Measurements from ENCODE around the gene SPATA32.

SPATA32 gene

GRCh38 chr17:45237686-45238085 lies 24.2 kb downstream of the SPATA32 start:
- Histone ChIP-seq H4K91ac (ENCODE audit: low read depth, low read length, poor library complexity) (no peak overlapping the region), H2BK12ac (ENCODE audit: low read length) (no peak overlapping the region), H4K8ac (ENCODE audit: low read depth, low read length) (no peak overlapping the region), H3K18ac (ENCODE audit: low read length) (no peak overlapping the region), H3K9me3 (replicated peaks in 1 of 2; ENCODE audit: control insufficient read depth in 2 of 2, insufficient read depth in 1 of 2, low read depth in 1 of 2, low read length in 2 of 2) (no peaks in the 10 kb centered on the region), H3K23ac (ENCODE audit: low read depth, low read length, poor library complexity) (no peak overlapping the region), H2BK5ac (ENCODE audit: low read length) (no peak overlapping the region), H3K9ac (ENCODE audit: low read depth, low read length, poor library complexity) (no peak overlapping the region), H3K27me3 (ENCODE audit: control insufficient read depth in 3 of 3, insufficient read depth in 3 of 3, low read depth in 1 of 3, low read length in 3 of 3) (peaks cover 0 to 85% (median 13%) of the 10 kb centered on the region in 3 experiments), H2AFZ (ENCODE audit: low read length) (no peak overlapping the region), H3K79me1 (ENCODE audit: low read depth, low read length) (peaks cover 2% of the 10 kb centered on the region), H2AK5ac (ENCODE audit: low read depth, low read length) (no peak overlapping the region), H2BK120ac (ENCODE audit: low read depth, low read length) (no peak overlapping the region), H3K4me3 (ENCODE audit: low read length in 2 of 2) (no peak overlapping the region), H3K4ac (ENCODE audit: low read length) (no peak overlapping the region), H3K4me1 (ENCODE audit: control insufficient read depth in 2 of 2, insufficient read depth in 1 of 2, low read depth in 1 of 2, low read length in 2 of 2) (peaks cover 0 to 12% of the 10 kb centered on the region in 2 donors), H3K4me2 (ENCODE audit: insufficient read depth, low read length, poor library complexity, severe bottlenecking) (no peak overlapping the region), H3K14ac (ENCODE audit: low read length) (no peak overlapping the region), H3K36me3 (replicated peaks in 1 of 2; ENCODE audit: control insufficient read depth in 2 of 2, insufficient read depth in 2 of 2, low read length in 2 of 2) (no peaks in the 10 kb centered on the region), H2BK15ac (ENCODE audit: low read length) (no peak overlapping the region), H3K27ac (replicated peaks; ENCODE audit: low read length) (no peak overlapping the region)
- no peak for DNase-seq (ENCODE audit: low spot score)
- WGBS, 2 donors (ENCODE audit: extremely low coverage in 2 of 2, insufficient read length in 2 of 2, insufficient replicate concordance in 1 of 2) = no CpG with 5 or more reads among the region's 2 CpGs

GRCh38 chr17:45236282-45236606 lies 25.6 kb downstream of the SPATA32 start:
- peaks cover 0 to 84% (median 13%) of the 10 kb centered on the region in 3 experiments for H3K27me3 ChIP-seq (ENCODE audit: control insufficient read depth in 3 of 3, insufficient read depth in 3 of 3, low read depth in 1 of 3, low read length in 3 of 3)
- H3K4ac ChIP-seq (ENCODE audit: low read length) = no peak overlapping the region
- H2AFZ ChIP-seq (ENCODE audit: low read length) = no peak overlapping the region
- peak overlapping the region; percentile 33 for H4K91ac ChIP-seq (ENCODE audit: low read depth, low read length, poor library complexity)
- no peaks in the 10 kb centered on the region for H3K36me3 ChIP-seq (replicated peaks in 1 of 2; ENCODE audit: control insufficient read depth in 2 of 2, insufficient read depth in 2 of 2, low read length in 2 of 2)
- no peak overlapping the region for H3K14ac ChIP-seq (ENCODE audit: low read length)
- no peak overlapping the region for H2BK12ac ChIP-seq (ENCODE audit: low read length)
- peak overlapping the region; percentile 92 for H2AK5ac ChIP-seq (ENCODE audit: low read depth, low read length)
- no peak overlapping the region for H3K4me3 ChIP-seq (ENCODE audit: low read length in 2 of 2)
- peak overlapping the region; percentile 50 for H3K18ac ChIP-seq (ENCODE audit: low read length)
- H4K8ac ChIP-seq (ENCODE audit: low read depth, low read length) = no peak overlapping the region
- peaks cover 0 to 10% of the 10 kb centered on the region in 2 donors for H3K4me1 ChIP-seq (ENCODE audit: control insufficient read depth in 2 of 2, insufficient read depth in 1 of 2, low read depth in 1 of 2, low read length in 2 of 2)
- H3K23ac ChIP-seq (ENCODE audit: low read depth, low read length, poor library complexity) = peak overlapping the region; percentile 37
- no peaks in the 10 kb centered on the region for H3K9me3 ChIP-seq (replicated peaks in 1 of 2; ENCODE audit: control insufficient read depth in 2 of 2, insufficient read depth in 1 of 2, low read depth in 1 of 2, low read length in 2 of 2)
- no peak overlapping the region for H3K9ac ChIP-seq (ENCODE audit: low read depth, low read length, poor library complexity)
- peaks cover 2% of the 10 kb centered on the region for H3K79me1 ChIP-seq (ENCODE audit: low read depth, low read length)
- H2BK120ac ChIP-seq (ENCODE audit: low read depth, low read length) = no peak overlapping the region
- H2BK15ac ChIP-seq (ENCODE audit: low read length) = peak overlapping the region; percentile 74
- no peak overlapping the region for H3K27ac ChIP-seq (replicated peaks; ENCODE audit: low read length)
- WGBS, 2 donors (ENCODE audit: extremely low coverage in 2 of 2, insufficient read length in 2 of 2, insufficient replicate concordance in 1 of 2) = no CpG with 5 or more reads among the region's 5 CpGs
- H3K4me2 ChIP-seq (ENCODE audit: insufficient read depth, low read length, poor library complexity, severe bottlenecking) = no peak overlapping the region
- no peak for DNase-seq (ENCODE audit: low spot score)
- H2BK5ac ChIP-seq (ENCODE audit: low read length) = no peak overlapping the region

- Histone ChIP-seq H3K4me1 (ENCODE audit: control insufficient read depth in 2 of 2, insufficient read depth in 1 of 2, low read depth in 1 of 2, low read length in 2 of 2) (peaks cover 0 to 10% of the 10 kb centered on the region in 2 donors), H3K27me3 (ENCODE audit: control insufficient read depth in 3 of 3, insufficient read depth in 3 of 3, low read depth in 1 of 3, low read length in 3 of 3) (peaks cover 0 to 84% (median 13%) of the 10 kb centered on the region in 3 experiments), H3K9ac (ENCODE audit: low read depth, low read length, poor library complexity) (no peak overlapping the region), H3K18ac (ENCODE audit: low read length) (peak overlapping the region; percentile 50), H3K4me2 (ENCODE audit: insufficient read depth, low read length, poor library complexity, severe bottlenecking) (no peak overlapping the region), H3K36me3 (replicated peaks in 1 of 2; ENCODE audit: control insufficient read depth in 2 of 2, insufficient read depth in 2 of 2, low read length in 2 of 2) (no peaks in the 10 kb centered on the region), H2BK15ac (ENCODE audit: low read length) (peak overlapping the region; percentile 74), H2BK5ac (ENCODE audit: low read length) (no peak overlapping the region), H3K79me1 (ENCODE audit: low read depth, low read length) (no peaks in the 10 kb centered on the region), H3K4me3 (ENCODE audit: low read length in 2 of 2) (no peak overlapping the region), H3K4ac (ENCODE audit: low read length) (no peak overlapping the region), H3K9me3 (replicated peaks in 1 of 2; ENCODE audit: control insufficient read depth in 2 of 2, insufficient read depth in 1 of 2, low read depth in 1 of 2, low read length in 2 of 2) (no peaks in the 10 kb centered on the region), H4K8ac (ENCODE audit: low read depth, low read length) (no peak overlapping the region), H2BK120ac (ENCODE audit: low read depth, low read length) (no peak overlapping the region), H3K27ac (replicated peaks; ENCODE audit: low read length) (no peak overlapping the region), H2AFZ (ENCODE audit: low read length) (no peak overlapping the region), H2AK5ac (ENCODE audit: low read depth, low read length) (peak overlapping the region; percentile 92), H4K91ac (ENCODE audit: low read depth, low read length, poor library complexity) (peak overlapping the region; percentile 33), H3K23ac (ENCODE audit: low read depth, low read length, poor library complexity) (peak overlapping the region; percentile 37), H3K14ac (ENCODE audit: low read length) (no peak overlapping the region), H2BK12ac (ENCODE audit: low read length) (no peak overlapping the region)
- DNase-seq (ENCODE audit: low spot score) = peak; percentile 83
- WGBS, 2 donors (ENCODE audit: extremely low coverage in 2 of 2, insufficient read length in 2 of 2, insufficient replicate concordance in 1 of 2) = no CpG with 5 or more reads among the region's 20 CpGs
Observed at GRCh38 chr17:45235416-45236281, 26.2 kb downstream of the SPATA32 start.

GRCh38 chr17:45234641-45235415 lies 27.1 kb downstream of the SPATA32 start:
- Histone ChIP-seq H3K4me2 (ENCODE audit: insufficient read depth, low read length, poor library complexity, severe bottlenecking) (no peak overlapping the region), H3K36me3 (replicated peaks in 1 of 2; ENCODE audit: control insufficient read depth in 2 of 2, insufficient read depth in 2 of 2, low read length in 2 of 2) (no peaks in the 10 kb centered on the region), H2BK15ac (ENCODE audit: low read length) (peak overlapping the region; percentile 6), H3K27me3 (ENCODE audit: control insufficient read depth in 3 of 3, insufficient read depth in 3 of 3, low read depth in 1 of 3, low read length in 3 of 3) (peaks cover 0 to 84% (median 8%) of the 10 kb centered on the region in 3 experiments), H2BK120ac (ENCODE audit: low read depth, low read length) (no peak overlapping the region), H2BK5ac (ENCODE audit: low read length) (no peak overlapping the region), H2AFZ (ENCODE audit: low read length) (no peak overlapping the region), H3K4me1 (ENCODE audit: control insufficient read depth in 2 of 2, insufficient read depth in 1 of 2, low read depth in 1 of 2, low read length in 2 of 2) (peaks cover 0 to 8% of the 10 kb centered on the region in 2 donors), H3K9me3 (replicated peaks in 1 of 2; ENCODE audit: control insufficient read depth in 2 of 2, insufficient read depth in 1 of 2, low read depth in 1 of 2, low read length in 2 of 2) (no peaks in the 10 kb centered on the region), H3K4ac (ENCODE audit: low read length) (no peak overlapping the region), H3K27ac (replicated peaks; ENCODE audit: low read length) (no peak overlapping the region), H3K79me1 (ENCODE audit: low read depth, low read length) (no peaks in the 10 kb centered on the region), H4K8ac (ENCODE audit: low read depth, low read length) (no peak overlapping the region), H4K91ac (ENCODE audit: low read depth, low read length, poor library complexity) (no peak overlapping the region), H2BK12ac (ENCODE audit: low read length) (no peak overlapping the region), H3K4me3 (ENCODE audit: low read length in 2 of 2) (no peak overlapping the region), H2AK5ac (ENCODE audit: low read depth, low read length) (no peak overlapping the region), H3K18ac (ENCODE audit: low read length) (peak overlapping the region; percentile 14), H3K9ac (ENCODE audit: low read depth, low read length, poor library complexity) (peak overlapping the region; percentile 12), H3K14ac (ENCODE audit: low read length) (no peak overlapping the region), H3K23ac (ENCODE audit: low read depth, low read length, poor library complexity) (no peak overlapping the region)
- no CpG with 5 or more reads among the region's 6 CpGs for WGBS, 2 donors (ENCODE audit: extremely low coverage in 2 of 2, insufficient read length in 2 of 2, insufficient replicate concordance in 1 of 2)
- DNase-seq (ENCODE audit: low spot score) = no peak
